Measurements from ENCODE around the gene IQCN.

Gene IQCN, protein sequence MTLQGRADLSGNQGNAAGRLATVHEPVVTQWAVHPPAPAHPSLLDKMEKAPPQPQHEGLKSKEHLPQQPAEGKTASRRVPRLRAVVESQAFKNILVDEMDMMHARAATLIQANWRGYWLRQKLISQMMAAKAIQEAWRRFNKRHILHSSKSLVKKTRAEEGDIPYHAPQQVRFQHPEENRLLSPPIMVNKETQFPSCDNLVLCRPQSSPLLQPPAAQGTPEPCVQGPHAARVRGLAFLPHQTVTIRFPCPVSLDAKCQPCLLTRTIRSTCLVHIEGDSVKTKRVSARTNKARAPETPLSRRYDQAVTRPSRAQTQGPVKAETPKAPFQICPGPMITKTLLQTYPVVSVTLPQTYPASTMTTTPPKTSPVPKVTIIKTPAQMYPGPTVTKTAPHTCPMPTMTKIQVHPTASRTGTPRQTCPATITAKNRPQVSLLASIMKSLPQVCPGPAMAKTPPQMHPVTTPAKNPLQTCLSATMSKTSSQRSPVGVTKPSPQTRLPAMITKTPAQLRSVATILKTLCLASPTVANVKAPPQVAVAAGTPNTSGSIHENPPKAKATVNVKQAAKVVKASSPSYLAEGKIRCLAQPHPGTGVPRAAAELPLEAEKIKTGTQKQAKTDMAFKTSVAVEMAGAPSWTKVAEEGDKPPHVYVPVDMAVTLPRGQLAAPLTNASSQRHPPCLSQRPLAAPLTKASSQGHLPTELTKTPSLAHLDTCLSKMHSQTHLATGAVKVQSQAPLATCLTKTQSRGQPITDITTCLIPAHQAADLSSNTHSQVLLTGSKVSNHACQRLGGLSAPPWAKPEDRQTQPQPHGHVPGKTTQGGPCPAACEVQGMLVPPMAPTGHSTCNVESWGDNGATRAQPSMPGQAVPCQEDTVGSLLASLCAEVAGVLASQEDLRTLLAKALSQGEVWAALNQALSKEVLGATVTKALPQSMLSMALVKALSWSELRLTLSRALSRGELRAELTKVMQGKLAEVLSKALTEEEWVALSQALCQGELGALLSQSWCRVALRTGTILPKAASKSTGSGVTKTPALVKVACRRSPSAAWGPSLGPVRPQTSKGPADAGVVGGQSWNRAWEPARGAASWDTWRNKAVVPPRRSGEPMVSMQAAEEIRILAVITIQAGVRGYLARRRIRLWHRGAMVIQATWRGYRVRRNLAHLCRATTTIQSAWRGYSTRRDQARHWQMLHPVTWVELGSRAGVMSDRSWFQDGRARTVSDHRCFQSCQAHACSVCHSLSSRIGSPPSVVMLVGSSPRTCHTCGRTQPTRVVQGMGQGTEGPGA (N-terminal part only)

DNA sequence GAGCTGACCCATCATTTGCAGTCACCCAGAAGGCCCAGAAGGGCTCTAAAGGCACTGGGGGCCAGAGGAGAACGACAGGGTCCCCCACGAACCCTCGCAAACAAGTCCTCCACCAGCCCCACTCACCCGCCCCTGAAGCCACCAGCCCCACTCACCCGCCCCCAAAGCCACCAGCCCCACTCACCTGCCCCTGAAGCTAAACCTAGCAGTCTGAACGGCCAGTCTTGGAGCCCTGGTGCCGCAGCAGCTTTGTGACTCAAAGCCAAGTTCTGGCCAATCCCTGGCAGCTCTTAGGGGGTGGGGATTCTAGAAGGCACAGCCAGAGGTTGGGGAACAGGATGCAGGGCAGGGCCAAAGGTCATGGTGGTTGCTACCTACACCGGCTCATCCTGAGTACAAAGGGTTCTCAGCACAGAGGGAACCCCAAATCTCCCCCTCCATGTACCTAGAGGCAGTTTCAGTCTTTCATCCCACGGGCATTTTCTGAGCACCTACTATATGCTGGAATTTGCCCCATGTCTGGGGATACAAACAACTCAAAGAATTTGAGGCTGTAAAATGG is at the start of gene IQCN:
Gene IQCN, minus strand, starts transcription at position 234 of the 562 bp plus-strand sequence. CDS start 4,974 bp downstream, outside the sequence.
- peak; percentile 39 for DNase-seq

DNA sequence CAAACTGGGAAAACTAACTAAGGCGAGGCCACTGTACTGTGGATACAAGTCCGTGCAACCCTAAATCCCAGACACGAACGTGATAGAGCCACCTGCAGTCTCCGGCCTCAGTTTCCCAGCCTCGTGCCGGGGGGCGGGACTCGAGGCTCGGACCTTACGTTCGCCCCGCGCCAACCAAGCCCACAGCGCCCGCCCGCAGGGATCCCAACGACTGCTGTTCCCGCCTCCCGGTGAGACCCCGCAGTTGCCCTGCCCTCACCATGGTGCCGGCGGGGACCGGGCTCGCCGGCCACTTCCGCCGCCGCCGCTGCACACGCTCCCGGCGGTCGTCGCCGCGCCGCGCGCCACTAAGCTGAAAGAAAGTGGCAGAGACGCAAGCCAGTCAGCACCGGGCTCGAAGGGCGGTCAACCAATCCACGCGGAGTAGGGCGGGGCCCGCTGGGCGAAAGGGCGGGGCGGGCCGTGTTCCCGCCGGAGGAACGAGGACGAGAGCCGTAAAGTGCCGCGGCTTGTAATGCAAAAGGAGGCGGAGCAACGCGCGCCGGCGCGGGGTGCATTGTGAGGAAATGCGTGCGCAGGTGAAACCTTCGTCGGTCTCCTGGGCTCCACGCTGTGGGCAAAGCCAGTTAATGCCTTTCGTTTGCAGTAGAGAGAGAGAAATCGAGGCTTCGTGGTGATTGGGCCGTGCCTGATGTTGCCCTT is 48.7 kb upstream of the IQCN start, which contains the start of gene LSM4:
Gene LSM4, minus strand, starts transcription at position 318 of the 702 bp plus-strand sequence. Its CDS starts 56 bp downstream, at position 262.
- DNase-seq, result peak; percentile 100

DNA sequence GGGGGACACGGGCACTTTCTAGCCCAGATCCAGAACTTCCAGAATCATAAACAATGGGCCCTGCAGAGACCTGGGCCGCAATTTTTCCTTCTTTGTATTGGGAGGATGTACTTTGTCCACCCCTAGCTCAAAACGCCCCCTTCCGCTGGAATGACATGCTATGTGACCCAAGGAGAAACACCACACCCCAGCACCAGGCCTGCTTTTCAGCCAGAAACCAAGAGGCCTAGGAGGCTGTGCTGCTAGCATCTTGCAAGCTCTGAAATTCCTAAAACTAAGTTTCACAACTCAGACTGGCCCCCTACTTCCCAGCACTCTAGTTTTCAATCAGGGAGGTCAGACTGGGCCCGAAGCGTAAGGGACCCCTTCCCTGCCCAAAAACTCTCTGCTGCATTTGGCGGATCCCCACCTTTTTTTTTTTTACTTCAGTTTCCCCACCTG is 48.1 kb upstream of the IQCN start:
- peak; percentile 76 for DNase-seq

DNA sequence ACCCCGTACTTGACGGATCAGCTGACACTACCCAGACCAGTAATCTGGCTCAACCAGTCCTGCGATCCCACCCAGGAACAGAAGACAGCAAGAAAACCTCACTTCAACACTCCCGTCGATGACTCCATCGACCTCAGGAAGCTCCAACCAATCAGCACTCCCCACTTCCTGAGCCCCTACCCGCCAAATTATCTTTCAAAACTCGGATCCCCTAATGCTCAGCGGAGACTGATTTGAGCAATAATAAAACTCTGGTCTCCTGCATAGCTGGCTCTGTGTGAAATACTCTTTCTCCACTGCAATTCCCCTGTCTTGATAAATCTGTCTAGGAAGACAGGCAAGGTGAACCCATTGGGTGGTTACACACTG is 47.5 kb upstream of the IQCN start:
- DNase-seq, result peak; percentile 57

DNA sequence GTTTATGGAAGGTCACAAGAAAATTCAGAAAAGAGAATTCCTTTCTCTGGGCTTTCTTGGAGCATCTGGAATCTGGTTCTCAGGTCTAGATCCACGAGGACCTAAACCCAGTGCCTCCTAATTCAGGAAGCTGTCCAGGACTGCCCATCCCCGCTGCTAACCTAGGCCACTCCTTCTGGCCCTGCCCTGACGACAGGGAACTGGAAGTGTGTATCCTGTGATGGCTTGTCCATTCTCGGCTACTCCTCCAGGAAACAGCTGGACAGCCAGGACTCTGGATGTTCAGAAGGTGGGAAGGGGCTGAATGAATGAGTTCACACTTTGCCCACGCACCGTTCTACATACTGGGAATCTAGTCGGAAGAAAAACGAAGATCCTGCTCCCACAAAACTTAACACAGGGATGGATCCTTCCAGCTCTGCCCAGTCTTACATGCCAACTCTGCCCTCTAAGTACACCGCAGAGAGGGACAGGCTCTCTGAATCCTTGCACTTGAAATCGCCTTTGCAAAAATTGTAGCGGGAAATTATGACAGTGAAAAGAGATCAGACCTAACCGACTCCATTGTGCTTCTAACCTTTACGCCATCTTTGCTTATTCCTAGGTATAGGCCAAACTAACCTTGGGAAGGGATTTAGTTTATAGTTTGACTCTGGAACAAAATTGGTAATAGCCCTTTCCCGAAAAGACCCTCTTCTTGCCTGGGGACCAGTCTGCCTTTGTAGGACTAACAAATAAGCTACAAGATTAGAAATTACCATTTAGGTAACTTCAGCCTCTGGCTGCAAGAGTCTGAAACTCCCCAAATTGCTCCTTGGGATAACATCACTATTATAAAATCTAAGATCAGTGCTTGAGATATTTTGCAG is 46.8 kb upstream of the IQCN start:
- DNase-seq, result no peak

DNA sequence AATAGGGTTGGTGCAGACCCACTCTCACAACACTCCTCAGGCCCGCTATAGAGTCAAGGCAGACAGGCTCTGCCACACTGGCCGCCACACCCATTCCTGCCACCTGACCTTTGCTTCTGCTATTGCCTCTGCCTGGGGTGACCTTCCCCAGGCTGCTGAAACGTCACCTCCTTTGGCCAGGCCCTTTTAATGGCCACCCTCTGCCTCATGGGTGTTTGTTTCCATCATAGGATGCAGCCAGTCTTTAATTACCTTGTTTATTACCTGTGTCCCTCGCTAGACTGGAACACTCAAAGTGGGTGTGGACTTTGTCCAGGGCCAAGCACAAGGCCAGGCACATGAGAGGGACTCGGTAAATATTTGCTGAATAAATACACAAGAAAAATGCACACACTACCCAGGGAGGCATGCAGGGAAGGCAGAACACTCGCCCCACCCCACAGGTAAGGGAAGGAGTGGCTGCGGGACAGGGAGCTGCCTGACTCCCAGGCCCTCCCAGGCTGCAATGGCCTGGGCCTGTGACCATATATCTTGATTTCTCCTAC is 45.4 kb upstream of the IQCN start:
- no peak for DNase-seq

DNA sequence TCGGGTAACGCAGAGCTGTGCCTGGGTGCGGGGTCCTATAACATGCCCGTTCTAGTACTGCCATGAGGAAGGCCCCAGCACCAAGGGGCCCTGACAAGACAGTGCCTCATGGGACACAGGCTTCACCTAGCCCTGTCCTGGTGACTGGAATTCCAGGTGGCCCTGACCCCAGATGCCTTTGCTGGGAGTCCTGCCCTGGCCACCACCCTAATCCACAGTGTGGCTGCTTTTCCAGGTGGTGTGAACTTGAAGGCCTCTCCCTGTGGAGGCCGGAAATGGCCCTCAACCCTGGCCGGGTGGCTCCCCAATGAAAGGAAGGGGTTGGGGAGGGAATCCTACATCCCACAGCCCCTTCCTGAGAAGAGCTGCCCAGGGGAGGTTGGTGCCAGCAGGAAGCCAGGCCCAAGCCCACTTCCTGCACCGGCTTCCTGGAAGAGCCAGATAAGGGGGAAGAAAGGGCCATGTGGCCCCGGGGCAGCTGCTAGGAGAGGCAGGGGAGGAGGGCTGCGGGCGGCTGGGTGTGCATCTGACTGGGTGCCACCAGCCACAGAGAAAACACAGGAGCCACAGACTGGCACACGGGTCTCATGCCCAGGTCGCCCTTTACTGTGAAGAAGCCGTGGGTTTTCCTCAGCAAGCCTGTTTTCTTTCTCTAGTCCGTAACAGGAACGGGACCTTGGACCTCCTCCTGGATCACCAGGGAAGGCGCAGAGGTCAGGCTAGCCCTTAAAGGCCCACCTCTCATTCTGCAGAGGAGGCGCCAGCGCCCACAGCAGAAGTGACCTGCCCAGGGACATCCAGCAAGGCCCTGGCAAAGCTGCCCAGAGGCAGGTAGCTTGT is 43.9 kb upstream of the IQCN start:
- peak; percentile 67 for DNase-seq

DNA sequence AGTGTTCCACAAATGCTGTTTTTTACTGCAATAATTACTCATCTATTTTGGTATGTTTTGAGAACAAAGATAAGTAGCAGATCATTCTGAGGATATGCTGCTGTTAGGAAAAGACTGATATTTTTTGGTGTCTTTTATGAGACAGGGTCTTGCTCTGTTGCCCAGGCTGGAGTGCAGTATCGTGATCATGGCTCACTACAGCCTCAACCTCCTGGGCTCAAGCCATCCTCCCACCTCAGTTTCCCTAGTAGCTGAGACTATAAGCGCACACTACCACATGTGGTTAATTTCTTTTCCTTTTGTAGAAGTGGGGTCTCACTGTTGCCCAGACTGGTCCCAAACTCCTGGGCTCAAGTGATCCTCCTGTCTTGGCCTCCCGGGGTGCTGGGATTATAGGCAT is 39.1 kb upstream of the IQCN start:
- no peak for DNase-seq

DNA sequence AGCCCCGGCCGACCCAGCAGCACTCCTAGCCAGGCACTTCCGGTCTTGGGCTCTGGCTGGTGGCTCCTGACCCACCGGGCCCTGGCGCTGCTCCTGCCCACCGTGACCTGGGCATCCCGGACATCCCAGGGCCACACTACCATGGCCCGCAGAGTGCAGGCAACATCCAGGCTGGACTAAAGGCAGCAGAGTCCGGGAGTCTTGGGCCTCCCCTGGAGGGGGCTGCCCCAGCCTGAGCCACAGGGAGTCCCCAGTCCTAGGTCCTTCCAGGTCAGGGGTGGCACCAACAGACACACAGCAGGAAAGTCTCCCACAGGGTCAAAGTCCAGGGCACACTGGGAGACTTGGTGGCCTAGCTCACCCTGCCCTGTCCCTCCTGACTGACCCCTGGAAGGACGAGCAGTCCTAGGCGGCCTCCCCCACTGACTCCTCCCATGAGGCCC is 37.9 kb upstream of the IQCN start:
- DNase-seq, result no peak

DNA sequence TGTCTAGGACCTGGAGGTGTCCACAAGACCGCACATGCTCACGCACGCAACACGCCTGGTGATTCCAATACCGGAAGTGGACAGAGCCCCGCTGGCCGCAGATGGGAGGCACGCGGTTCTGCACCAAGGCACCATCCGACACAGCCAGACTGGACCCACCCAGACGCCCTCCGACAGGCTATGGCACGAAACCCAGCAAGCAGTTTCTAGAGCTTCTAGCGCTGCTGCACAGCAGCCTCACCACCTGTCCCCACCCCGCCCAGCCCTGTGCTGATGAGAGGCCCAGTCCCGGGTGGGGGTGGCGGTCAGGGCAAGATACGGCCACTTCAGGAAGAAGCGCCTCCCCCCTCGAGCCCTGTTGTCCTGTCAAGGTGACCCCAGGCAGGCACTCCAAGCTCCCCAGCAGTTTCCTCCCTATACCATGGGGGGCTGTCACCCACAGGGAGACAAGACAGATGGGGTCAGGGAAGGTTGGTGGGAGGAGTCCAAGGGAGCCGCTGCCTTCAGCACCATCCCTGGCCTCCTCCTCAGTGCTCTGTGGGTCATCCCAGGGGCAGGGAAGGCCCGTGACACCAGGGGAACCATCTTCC is 37.3 kb upstream of the IQCN start:
- no peak for DNase-seq

DNA sequence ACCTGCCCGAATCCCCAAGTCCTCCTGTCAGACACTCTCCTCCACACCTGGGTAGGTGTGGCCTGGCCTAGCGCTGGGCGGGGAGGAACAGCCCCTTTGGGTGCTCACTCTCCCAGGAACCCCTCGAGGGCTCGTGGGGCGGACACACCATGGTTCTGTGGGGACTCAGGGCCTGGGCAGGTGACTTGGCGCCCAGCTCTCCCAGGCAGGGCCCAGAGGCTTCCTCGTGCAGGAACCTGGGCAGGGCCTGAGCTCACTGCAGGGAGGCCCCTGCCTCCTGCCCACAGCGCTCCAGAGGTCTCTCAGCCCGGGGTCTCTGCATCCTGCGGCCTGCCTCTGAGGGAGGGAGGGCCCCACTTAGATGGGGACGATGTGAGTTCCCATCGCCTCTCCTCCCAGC is 36.7 kb upstream of the IQCN start:
- DNase-seq, result no peak

DNA sequence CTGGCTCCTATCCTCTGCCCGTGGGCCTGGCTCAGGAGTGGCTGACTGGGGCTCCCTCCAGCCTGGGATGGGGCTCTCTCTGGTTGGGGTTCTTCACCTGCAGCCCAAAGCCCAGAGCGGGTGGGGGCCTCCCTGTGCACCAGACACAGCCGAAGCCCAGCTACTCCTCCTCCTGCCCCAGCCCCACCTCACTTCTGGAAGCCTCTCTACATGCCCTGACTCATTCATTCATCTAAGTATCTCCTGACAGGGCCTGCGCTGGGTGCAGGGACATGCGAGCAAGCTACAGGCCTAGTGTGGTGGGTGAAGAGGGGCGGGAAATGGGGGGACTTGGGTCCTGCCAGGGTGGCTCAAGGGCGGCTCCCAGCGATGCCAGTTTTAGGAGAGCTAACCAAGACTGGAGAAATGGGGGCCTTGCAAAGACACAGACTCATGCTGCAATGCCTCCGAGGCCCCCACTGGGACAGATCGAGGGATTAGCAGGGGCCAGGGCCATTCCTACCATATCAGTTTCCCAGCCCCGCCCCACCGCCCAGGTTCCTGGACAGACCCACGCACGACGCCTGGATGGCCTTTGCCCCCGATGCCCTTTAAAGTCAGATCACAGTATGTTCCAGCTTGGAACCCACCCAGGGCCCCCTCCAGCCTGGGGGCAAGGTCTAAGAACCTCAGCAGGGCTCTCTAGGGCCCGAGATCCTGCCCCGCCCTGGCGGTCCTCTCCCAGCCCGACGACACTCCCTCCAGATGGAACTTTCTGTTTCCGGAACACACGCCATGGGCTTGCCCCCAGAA is 36.1 kb upstream of the IQCN start:
- DNase-seq, result no peak

DNA sequence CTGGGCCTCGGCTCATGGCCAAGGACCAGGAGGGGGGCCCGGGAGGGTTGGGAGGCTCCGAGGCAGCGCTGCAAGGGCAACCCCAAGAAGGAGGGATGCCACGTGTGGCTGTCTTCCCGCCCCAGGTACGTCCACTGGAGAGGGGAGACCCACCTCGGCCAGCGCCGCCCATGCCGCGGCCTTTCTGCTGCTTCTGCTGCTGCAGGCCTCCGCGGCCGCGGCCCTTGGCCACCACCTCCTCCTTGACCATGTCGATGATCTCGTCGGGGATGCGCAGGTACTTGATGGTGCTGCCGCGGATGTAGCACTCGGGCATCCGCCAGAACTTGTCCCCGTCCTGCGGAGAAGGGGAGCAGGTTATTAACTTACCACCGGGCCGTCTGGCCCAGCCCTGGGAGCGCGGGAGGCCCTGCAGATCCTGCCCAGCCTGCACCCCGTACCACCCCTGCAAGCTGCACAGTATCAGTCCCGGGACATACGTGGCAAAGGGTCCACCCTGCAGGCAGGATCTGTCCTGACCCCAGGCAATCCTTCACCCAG is 35.3 kb upstream of the IQCN start:
- no peak for DNase-seq

DNA sequence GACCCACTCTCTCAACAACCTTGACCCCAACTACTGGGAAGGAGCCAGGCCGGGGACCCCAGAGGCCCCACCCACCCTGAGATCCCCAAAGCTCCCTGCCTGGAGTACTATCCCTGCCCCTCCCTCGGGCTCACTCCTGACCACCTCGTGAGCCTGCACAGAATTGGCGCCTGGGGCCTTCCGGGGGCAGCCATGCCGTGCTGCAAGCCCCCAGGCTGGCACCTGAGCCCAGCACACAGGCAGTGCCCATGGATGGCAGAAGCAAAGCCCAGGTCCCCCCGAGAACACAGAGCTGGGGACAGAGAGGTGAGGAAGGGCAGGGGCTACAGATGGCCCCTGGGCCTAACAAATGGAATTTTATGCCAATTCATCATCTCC is 34.7 kb upstream of the IQCN start:
- no peak for DNase-seq

DNA sequence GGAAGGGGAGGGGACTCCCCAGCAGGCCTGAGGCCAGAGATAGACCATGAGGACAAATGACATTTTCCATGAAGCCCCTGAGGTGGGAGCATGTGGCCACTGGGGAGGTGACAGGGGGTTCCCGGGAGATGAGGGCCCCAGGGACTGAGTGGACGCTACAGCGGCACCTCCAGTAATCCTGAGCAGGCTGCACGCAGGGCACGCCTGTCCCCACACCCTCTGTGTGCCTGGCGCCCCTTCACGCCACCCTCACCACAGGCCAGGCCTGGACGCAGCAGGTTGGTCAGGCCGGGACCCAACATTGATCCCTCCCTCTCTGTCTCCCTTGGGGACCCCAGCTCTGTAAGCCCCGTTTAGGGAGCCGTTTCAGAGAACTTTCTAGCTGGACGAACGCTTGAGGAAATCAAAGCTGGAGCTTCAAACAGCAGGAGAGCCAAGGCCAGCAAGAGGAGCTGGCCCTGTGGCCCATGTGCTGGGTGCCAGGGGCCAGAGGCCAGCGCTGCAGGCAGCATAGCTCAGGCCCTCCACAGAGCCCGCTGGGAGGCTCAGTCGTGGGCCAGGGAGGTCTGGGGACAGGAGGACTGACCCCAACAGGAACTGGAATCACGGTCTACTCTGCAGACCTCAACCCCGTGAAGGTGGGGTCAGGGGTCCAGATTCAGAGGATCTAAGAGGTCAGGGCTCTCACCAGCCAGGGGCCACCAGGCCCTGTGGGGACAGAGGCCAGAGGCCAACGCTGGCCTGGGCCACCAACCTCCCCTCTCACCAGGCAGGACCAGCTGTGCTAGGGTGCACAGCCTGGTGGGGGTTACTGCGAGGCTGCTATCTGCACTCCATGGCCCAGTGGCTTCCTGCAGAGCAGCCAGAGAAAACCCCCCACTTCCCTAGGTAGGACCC is 34.0 kb upstream of the IQCN start:
- DNase-seq, result no peak

DNA sequence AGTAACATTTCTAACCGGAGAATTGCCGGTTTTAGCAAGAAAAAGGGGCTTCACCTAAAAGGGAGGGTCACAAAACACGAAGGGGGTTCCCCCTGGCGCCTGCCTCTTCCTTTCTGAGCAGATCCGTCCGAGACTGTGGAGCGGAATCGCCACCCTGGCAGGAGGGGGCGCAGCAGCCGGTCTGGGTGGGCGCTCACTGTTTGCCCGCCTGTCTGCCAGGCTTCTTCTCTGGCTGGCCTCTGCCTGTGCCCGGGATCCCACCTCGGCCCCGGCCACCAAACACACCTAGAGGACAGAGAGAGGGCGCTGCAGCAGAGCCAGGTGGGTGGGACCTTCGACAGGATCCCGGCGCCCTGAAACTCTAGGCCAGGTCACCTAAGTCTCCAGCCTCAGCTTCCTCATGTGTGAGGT is 33.0 kb upstream of the IQCN start:
- DNase-seq, result no peak

DNA sequence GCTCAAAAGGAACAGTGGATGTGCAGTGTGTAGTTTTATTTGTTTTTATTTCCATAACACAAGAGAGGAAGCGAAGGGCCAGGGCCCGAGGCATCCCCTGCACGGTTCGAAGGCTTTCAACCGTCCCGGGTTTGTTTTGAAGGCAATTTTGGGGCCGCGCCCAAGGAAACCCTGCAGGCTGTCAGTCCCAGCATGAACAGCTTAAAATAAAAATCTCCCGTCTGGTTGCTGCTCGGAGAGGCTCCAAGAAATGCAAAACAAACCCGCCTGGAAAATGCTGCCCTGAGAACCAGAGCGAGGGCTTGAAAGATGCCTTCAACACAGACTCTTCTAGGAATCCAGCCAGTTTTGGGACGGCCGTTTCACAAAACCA is 32.6 kb upstream of the IQCN start:
- DNase-seq, result no peak

Data from stimulated activated CD4-positive, alpha-beta T cell treated with anti-CD3 and anti-CD28 coated beads, Interleukin-15, amount 100 ng/mL, for 24 hours (primary cell).